ENCODE measurements around the gene DGKH.

DGKH gene

DNA sequence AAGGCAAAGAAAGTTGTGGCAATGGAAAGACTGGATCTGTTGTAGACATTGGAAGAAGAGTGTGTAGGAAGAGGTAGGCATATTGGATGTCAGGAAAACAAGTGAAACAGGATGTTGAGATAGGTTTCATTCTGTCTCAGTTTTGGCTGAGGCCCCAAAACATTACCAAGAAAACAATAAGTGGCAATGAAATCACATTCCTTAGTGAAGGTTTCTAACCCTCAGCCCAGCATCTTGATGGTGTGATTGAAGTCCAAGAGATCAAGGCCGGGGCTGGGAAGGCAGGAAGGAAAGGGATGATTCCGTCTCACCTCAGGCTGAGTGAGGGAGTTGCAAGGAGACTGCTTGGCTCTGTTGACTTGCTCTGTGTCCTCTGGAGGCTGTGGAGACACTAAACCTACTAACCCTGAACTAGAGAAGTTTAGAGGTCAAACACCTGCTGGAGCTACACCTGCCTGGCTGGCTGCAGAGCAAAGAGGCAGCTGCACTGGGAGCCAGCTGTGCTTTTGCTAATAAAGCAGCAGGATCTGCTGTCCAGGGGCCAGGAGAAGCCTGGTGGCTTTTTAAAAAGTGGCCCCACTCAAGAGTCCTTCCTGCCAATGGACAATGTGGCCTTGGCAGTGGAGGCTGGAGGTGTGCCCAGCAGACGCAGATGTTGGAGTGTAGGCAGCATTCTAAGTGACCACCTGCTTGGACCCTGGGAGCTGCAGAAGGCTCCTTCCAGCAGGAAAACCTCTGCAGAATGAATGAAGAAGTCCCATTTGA lies 53.6 kb downstream of the DGKH start:
- TF ChIP-seq, protein P1, sequence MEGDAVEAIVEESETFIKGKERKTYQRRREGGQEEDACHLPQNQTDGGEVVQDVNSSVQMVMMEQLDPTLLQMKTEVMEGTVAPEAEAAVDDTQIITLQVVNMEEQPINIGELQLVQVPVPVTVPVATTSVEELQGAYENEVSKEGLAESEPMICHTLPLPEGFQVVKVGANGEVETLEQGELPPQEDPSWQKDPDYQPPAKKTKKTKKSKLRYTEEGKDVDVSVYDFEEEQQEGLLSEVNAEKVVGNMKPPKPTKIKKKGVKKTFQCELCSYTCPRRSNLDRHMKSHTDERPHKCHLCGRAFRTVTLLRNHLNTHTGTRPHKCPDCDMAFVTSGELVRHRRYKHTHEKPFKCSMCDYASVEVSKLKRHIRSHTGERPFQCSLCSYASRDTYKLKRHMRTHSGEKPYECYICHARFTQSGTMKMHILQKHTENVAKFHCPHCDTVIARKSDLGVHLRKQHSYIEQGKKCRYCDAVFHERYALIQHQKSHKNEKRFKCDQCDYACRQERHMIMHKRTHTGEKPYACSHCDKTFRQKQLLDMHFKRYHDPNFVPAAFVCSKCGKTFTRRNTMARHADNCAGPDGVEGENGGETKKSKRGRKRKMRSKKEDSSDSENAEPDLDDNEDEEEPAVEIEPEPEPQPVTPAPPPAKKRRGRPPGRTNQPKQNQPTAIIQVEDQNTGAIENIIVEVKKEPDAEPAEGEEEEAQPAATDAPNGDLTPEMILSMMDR (IDR thresholded peaks at IDR 0.05; ENCODE audit: control insufficient read depth, extremely low read depth, insufficient read depth): no peak
- no peak for DNase-seq (ENCODE audit: low read depth)
- no peak overlapping the region for H3K4me3 ChIP-seq (ENCODE audit: low read depth, low read length)

DNA sequence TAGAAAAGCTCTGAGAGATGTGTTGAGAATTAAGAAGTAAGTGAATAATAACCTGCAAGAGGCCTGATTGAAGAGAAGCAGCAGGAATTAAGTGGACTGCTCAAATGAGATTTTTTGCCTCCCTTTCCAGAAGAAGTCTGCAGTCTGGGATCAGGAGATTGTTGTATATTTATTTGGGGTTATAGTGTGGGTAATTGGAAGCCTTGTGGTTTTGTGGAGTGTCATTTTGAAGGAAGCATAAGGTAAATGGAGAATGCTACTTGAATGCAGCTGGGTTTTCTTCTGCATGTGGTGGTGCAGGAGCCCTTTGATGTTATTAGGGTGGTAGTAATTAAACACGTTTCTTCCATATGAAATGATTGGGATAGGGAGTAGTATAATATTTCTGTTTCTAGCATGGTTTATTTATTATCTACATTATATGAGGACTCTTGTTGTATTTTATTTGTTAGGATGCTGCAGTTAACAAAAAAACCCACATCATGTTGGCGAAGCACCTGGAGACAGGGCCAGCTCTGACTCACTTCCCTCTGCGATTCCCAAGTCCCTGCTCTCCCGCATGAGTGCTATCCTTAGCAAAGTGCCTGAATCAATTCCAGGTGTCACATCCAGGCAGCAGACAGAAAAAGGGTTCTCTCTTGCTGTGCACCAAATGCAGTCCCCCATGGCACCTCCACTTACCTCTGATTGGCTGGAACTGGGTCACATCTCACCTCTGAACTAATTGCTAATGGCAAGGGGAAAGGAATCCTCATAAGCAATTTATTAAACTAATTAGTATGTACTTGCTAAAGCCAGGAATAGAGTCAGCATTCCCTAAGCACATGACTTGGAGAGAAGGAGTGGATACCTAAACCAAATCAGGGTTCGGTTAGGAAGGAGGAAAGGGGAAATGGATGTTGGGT lies 54.8 kb downstream of the DGKH start:
- DNase-seq (ENCODE audit: low read depth): no peak
- H3K4me3 ChIP-seq (ENCODE audit: low read depth, low read length): no peak overlapping the region
- TF ChIP-seq, protein P1 (IDR thresholded peaks at IDR 0.05; ENCODE audit: control insufficient read depth, extremely low read depth, insufficient read depth): no peak

DNA sequence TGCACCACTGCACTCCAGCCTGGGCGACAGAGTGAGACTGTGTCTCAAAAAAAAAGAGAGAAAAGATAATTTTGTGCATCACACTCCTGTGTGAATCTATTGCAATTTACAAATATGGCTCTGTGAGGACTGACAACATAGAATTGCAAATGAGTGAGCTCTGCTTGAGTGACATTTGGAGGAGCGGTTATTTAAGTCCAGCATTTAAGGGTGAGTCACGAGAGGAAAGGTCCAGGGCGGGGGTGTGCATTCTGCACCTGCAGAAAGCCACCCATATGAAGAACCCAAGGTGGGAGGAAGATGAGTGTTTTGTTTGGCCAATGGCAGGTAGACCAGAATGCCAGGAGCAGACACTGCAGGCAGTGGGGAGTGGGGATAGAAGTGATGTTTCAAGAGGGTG lies 58.5 kb downstream of the DGKH start:
- H3K4me3 ChIP-seq (ENCODE audit: low read depth, low read length): no peak overlapping the region
- TF ChIP-seq, protein P1 (IDR thresholded peaks at IDR 0.05; ENCODE audit: control insufficient read depth, extremely low read depth, insufficient read depth): no peak
- DNase-seq (ENCODE audit: low read depth): no peak

DNA sequence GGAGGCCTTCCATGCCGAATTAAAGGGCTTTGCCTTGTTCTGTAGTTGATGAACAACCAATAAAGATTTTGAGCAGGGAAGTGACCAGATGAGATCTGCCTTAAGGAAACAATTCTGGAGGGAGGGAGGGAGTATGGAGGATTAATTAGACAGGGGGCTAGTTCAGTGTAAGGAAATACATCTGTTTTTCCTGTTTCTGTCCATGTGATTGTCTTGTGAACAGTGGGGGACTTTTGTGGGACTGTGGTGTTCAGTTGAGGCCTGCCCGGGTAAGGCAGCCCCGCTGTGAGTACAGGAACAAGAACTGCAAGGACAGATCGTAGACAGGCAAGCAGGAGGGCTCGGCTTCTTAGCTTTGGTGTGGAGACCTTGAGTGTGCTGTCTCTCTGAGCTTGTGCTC lies 59.0 kb downstream of the DGKH start:
- H3K4me3 ChIP-seq (ENCODE audit: low read depth, low read length): no peak overlapping the region
- DNase-seq (ENCODE audit: low read depth): no peak
- TF ChIP-seq, protein P1 (IDR thresholded peaks at IDR 0.05; ENCODE audit: control insufficient read depth, extremely low read depth, insufficient read depth): no peak

DNA sequence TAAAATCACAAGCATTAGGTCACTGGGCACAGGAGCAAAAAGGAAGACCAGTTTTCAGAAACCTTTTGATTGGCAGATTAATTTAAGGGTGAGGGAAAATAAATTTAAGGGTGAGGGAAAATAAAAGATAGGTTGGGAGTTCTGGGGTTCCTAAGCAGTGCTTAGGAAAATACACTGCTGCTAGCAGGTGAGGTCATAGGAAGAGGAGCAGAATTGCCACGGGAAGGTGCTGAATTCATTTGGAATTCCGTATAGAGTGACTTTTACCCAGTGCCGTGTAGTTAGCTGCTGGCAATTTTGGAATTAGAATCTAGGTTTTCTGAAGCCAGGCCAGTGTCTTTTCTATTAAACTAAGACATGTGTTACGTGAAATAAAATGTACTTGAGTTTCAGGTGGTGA lies 59.8 kb downstream of the DGKH start:
- no peak overlapping the region for H3K4me3 ChIP-seq (ENCODE audit: low read depth, low read length)
- TF ChIP-seq, protein P1 (IDR thresholded peaks at IDR 0.05; ENCODE audit: control insufficient read depth, extremely low read depth, insufficient read depth): no peak
- no peak for DNase-seq (ENCODE audit: low read depth)

DNA sequence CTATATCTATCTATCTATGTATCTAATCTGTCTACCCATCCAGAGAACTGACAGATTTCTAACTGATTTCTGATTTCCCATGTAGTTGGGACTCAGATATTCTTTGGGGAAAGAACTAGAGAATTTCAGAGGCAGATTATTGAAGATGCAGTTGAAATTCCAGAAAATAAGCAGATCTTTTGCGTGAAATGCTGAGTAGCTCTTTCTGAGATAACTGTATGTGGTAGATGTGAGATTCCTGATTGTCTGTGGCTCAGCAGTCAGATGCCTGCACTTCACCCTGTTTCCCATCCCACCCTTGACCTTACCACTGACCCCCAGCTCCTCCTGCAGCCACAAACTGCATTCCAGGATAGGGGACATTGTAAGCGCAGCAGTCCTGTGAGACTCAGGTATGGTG lies 61.5 kb downstream of the DGKH start:
- H3K4me3 ChIP-seq (ENCODE audit: low read depth, low read length): no peak overlapping the region
- TF ChIP-seq, protein P1 (IDR thresholded peaks at IDR 0.05; ENCODE audit: control insufficient read depth, extremely low read depth, insufficient read depth): no peak
- DNase-seq (ENCODE audit: low read depth): no peak
